Stimulated activated CD8-positive, alpha-beta memory T cell treated with anti-CD3 and anti-CD28 coated beads, Interleukin-4, amount 100 ng/mL, for 24 hours (primary cell): ENCODE data around the gene ZNF311.
A peak's percentile ranks its signal among the peaks of the same experiment; 100 is the strongest.
"Not testable (repeated sequence)": the region's sequence is repeated elsewhere in the genome, so short reads cannot be mapped to it uniquely, and the experiment has no call there.

Experiments used
- DNase-seq: peaks from one replicate; pipeline ENCODE4 v3.0.0-alpha.2; 2020; ENCODE audit warnings: low read depth

ZNF311 gene

DNA sequence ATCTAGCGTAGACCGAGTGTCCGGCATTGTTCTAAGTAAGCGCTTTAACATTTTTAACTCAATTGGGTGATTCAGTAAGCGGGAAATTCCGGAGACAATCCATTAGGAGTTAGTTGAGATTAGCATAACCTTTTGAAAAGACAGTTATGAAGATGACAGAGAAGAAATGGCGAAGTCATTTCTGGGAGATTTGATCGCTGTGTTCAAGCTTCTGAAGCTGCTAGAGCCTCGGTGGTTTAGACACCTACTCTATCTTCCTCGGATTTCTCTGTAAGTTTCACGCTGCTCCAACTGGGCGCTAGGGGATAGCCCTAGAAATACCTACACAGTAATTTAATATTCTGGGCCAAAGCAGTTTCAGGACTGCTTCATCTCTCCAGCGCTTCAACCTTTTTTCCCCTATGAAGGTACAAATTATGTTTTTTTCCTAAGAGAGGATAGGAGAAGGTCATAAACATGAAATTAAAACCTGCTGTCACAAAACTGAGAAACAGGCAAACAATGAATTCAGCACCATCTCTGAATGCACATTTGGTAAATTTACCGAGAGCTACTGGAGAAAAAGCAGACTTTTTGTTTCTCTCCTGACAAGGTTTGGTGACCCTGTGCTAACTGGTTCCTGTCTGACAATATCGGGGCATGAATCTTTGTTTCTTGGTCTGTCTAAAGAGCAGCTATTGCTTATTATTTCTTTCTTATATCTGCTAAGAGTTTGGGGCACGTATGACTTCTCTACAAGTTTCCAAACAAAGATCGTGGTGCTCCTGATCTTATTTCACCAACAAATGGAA lies 22.4 kb downstream of the ZNF311 start:
- no peak for DNase-seq

DNA sequence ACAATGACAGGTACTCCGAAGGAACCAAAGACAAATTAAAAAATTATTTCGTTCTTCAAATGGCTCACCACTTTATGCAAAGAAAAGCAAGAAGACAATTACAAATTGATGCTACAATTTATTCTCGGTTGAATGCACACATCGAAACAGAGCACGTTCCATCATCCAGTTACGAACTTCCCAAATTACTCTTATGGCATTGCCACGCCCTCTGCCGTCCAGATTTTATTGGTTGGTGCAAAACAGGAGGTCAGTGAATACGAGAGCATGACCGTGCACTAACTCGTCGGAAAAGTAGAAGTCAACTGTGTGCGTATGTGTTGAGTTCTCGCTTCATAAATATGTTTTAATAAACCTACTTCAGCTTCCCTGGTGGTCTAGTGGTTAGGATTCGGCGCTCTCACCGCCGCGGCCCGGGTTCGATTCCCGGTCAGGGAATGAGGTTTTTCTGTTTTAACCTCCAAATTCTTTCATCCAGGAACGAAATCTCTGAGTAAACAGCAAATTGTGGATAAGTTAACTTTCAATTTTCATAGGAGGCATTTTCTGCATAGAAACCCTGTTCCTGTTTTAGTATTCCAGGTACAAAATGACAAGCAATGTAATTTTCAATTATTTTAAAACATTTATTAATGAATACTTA lies 23.2 kb downstream of the ZNF311 start:
- DNase-seq, result peak; percentile 52

DNA sequence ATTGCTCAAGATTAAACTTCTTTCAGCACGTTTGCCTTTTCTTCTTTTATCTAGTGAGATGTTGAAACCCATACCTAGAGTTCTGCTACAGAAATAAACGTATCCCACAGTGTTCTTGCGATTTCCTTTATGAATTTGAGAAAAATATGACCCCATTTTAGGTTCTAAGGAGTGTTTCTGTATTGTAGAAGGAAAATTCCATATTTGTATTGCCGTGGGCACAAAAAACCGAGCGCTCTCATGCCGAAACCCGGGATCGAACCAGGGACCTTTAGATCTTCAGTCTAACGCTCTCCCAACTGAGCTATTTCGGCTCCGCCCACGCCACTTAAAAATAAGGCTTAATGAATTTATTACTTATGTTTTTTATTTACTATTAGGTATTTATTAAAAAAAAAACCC lies 23.7 kb downstream of the ZNF311 start:
- DNase-seq, result peak; percentile 67

DNA sequence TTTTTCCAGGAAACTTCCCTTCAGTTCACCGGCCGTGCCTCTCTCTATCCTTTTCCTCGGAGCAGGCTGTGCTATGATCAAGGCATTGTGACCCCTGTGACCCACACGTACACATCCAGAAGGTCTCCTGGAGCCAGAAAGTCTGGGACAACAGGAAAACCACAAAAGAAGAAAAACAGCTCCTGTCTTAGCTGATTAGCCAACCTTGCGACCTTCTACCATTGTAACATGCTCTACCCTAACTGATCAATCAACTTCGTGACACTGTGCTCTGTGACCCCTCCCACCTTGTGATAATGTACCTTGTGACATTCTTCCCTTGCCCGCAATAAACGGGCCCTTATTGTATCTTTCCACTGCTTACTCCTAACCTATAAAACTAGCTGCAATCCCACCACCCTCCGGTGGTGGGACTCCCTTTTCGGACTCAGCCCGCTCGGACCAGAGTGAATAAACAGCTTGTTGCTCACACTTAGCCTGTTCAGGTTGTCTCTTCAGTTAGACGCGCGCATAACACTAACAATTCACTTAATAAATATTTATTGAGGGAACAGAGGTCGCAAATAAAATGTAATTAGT lies 24.2 kb downstream of the ZNF311 start:
- DNase-seq, result no peak

DNA sequence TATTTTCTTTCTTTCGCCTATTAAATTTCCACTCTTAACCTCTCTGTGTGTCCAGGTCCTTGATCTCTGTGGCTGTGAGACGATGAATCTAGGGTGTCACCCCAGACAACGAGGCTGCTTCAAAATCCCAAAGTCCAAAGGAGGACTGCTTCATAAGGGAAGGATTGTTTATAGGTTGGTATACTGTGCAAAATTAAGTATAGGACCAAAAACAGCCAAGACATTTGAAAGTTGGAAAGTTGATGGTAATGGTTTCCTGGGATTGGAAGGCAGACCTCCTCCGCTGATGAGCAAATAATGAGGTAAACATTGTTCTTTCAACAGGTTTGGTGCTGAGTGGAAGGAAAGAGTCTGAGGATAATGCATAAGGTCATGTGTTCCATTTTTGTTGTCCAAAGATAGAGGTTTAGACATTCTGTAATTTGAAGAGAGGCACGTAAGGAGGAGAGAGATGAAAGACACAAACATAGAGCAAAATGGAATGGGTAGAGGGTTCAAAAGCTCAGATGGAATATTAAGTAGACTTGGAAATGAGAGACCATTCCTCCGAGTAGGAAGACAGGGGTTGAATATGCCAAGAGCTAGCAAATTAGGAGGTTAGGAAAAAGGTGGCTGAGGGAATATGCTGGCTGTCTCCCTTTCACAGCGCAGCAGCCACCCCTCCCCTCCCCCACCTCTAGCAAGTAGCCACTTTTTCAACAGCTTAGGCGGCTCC lies 24.8 kb downstream of the ZNF311 start:
- DNase-seq, result no peak

DNA sequence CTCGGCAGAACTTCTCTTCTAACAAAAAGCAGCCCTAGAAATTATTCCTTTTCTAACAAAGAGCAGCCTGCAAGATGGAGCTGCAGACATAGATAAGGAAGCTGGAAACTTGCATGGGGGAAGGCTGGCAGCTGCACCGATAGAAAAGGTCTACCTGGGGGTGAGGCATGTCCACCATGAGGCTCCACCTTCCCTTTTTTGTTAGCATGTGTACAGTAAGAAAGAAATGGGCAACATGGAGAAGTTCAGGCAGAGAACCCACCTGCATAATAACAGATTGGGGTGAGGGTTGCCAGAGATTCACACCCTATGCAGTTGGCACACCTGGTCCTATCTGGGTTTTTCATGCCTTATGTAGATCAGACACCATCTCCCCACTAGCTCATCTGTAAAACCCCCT lies 25.4 kb downstream of the ZNF311 start:
- no peak for DNase-seq

DNA sequence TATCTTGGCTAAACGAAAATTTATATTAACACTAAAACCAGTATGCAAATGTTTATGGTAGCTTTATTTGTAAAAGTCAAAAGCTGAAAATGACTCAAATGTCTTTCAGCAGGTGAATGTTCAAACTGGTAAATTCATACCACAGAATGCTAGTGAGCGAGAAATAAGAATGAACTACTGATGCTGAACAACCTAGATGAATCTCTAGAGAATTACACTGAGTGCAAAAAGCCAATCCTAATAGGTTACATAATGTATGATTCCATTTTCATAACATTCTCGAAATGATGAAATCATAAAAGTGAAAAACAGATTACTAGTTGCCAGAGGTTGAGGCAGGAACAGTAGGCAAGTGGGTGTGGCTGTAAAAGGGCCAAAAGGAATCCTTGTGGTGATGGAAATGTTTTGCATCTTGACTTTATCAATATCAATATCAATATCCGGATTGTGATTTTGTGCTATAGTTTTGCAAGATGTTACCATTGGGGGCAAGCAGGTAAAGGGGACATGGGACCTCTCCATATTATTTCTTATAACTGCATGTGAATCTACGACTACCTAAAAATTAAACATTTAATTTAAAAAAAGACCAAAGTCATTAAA lies 26.1 kb downstream of the ZNF311 start:
- no peak for DNase-seq

DNA sequence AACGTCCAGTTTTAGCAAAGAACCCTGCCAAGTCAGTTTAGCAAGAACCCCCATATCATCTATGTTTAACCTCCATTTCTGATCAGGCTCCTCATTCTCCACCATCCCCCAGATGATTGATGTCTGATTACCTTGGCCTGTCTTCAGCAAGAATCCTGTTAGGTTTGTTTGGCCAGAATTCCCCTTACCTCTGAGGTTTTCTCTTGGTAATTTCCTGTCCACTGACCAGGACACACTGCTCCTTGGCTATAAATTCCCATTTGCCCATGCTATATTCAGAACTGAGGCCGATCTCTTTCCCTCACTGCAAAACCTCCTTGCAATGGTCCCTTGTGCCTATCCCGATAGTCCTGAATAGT lies 27.0 kb downstream of the ZNF311 start:
- DNase-seq, result no peak

DNA sequence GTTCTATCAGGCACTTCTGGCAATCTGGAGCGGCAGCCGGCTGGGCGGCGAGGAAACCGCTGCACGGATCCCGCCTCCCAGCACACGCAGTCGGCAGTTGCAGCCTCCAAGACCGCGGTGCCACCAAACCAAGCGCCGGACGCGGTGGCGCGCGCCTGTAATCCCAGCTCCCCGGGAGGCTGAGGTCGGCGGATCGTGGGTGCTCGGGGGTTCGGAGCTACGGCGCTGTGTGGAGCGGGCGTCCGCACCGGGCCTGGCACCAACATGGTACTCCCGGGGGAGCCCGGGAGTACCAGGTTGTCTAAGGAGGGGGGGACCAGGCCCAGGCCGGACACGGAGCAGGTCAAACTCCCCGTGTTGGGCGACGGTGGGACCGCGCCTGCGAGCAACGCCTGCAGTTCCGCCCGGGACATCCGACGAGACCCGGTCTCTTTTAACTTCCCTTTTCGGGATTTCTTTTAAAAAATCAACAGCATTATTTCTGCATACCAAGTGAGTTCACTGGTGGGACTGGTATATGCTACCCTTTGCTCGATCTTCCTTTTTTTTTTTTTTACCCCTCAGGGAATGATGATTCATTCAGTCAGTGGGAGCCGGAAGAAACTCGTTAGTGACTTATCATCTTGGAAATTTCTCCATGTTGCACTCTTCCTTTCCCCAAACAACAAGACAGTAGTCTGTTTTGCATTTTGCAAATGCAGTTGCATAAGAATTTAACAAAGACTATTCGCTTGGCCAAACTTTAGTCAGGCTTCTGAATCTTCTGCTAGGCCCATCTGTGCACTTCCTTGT lies 27.6 kb downstream of the ZNF311 start:
- no peak for DNase-seq

DNA sequence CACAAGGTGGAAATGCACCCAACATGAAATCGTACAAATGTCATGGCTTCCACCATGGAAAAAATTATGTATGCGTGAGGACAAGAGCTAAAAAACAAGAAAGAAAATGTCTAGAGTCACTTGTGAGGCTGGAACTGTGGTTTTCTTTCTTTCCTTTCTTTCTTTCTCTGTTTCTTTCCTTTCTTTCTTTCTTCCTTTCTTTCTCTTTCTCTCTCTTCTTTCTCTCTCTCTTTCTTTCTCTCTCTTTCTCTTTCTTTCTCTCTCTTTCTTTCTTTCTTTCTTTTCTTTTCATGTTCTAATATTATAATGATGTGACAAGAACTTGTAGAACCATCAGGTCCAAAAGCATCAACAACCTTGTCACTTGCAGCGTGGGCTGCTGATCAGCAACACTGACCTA lies 28.4 kb downstream of the ZNF311 start:
- no peak for DNase-seq

DNA sequence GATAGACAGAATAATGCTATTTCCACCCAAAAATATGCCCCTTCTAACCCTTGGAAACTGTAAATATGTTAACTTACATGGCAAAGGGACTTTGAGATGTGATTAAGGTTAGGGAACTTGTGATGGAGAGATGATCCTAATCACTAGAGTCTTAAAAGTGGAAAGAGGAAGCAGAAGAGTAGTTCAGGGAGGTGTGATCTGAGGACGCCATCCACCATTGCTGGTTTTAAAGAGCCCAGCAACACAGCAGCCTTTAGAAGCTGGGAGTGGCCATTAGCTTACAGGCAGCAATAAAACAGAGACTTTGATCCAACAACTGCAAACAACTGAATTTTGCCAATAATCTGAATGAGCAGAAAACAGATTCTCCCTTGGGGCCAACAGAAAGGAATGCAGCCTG lies 30.6 kb downstream of the ZNF311 start:
- no peak for DNase-seq

DNA sequence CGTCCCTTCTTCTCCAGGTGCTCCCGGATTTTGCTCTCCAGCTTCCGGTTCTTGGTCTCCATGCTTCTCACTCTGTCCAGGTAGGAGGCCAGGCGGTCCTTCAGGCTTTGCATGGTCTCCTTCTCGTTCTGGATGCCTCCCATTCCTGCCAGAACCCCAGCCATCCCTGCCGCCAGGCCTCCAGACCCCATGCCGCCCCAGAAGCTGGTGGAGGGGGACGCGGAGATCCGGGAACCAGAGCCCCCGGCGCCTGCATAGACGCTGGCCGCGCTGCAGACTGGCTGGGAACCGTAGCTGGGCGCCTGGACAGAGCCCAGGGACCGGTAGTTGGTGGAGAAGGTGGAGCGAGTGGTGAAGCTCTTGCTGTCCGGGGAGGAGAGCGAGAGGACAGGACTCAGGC lies 35.1 kb downstream of the ZNF311 start:
- not testable (repeated sequence) for DNase-seq

DNA sequence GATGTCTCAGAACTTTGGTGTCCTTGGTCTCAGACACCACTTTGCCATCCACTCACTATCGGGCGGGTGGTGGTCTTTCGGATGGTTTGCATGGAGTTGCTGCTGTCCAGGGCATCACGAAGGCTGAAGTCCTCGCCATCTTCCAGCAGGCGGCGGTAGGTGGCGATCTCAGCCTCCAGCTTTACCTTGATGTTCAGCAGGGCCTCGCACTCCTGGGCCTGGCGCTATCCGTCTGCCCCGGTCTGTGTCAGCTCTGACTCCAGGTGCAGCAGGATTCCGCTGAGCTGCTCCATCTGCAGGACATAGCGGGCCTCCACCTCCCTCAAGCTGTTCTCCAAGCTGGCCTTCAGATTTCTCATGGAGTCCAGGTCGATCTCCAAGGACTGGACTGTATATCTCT lies 36.0 kb downstream of the ZNF311 start:
- no peak for DNase-seq

DNA sequence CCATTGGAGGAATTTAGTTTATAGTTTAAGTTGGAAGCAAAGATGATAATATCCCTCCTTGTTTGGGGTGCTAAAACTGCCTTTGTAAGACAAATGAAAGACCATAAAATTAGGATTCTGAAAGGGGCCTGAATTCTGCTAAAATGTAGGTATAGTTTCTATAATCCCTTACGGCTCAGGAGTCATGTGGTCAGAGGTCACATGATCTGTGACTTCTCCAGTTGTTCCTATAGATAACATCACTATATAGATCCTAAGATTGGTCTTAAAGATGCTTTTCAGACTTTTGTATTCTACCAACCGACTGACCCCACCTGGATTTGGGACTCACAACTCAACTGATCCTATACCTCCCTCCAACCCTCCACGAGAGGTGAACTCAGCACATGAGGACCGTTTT lies 36.6 kb downstream of the ZNF311 start:
- no peak for DNase-seq

DNA sequence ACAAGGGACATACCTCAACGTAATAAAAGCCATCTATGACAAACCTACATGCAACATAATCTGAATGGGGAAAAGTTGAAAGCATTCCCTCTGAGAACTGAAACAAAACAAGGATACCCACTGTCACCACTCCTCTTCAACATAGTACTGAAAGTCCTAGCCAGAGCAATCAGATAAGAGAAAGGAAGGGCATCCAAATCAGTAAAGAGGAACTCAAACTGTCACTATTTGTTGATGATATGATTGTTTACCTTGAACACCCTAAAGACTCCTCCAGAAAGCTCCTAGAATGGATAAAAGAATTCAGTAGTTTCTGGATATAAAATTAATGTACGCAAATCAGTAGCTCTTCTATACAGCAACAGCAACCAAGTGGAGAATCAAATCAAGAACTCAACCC lies 39.4 kb downstream of the ZNF311 start:
- DNase-seq, result no peak

DNA sequence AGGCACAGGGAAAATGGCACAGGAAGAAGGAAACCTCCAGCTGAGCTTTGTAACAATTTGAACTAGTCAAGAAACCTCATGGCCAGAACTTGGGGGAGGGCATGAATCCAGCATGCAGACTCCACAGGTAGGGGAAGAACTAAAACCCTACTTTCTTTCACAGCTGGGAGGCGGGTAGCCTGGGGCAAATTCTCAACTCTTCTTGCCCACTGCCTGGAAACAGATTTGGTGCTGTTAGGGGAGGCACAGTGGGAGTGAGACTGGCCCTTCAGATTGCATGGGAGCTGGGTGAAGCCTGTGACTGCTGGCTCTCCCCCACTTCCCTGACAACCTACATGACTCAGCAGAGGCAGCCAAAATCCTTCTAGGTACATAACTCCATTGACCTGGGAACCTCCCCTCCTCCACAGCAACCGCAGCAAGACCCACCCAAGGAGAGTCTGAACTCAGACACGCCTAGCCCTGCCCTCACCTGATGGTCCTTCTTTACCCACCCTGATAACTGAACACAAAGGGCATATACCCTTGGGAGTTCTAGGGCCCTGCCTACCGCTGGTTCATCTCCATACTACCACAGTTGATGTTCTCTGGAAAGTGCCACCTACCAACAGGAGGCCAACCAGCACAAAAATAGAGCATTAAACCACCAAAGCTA lies 44.1 kb downstream of the ZNF311 start:
- no peak for DNase-seq

DNA sequence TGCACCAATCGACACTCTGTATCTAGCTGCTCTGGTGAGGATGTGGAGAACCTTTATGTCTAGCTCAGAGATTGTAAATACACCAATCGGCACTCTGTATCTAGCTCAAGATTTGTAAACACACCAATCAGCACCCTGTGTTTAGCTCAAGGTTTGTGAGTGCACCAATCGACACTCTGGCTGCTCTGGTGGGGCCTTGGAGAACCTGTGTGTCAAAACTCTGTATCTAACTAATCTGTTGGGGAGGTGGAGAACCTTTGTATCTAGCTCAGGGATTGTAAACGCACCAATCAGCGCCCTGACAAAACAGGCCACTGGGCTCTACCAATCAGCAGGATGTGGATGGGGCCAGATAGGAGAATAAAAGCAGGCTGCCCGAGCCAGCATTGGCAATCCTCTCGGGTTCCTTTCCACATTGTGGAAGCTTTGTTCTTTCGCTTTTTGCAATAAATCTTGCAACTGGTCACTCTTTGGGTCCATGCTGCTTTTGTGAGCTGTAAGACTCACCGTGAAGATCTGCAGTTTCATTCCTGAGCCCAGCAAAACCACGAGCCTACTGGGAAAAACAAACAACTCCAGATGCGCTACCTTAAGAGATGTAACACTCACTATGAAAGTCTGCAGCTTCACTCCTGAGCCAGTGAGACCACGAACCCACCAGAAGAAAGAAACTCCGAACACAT lies 46.4 kb downstream of the ZNF311 start:
- not testable (repeated sequence) for DNase-seq

DNA sequence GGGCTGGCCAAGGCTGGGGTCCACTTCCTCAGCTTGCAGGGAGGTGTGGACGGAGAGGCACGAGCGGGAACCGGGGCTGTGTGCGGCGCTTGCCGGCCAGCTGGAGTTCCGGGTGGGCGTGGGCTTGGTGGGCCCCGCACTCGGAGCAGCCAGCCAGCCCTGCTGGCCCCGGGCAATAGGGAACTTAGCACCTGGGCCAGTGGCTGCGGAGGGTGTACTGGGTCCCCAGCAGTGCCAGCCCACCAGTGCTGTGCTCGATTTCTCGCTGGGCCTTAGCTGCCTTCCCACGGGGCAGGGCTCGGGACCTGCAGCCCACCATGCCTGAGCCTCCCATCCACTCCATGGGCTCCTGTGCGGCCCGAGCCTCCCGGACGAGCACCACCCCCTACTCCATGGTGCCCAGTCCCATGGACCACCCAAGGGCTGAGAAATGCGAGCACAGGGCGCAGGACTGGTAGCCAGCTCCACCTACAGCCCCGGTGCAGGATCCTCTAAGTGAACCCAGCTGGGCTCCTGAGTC lies 47.3 kb downstream of the ZNF311 start:
- DNase-seq, result not testable (repeated sequence)

DNA sequence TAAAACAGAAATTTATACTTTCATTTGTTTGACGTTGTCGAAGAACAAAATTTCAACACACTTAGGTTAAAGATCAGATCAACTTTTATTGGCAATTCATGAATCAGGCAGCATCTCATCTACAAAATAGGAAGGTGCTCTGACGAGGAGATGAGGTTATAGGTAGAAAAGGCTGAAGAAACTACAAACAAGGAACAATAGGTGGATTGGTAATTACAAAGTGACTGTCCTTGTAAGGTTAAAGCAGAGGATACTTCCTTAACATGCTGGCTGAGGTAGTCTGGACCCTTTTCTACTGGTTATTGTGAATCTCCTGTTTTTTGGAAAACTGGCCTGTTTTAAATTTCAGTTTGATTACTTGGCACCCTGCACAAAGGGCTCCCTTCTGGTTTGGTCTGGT lies 48.8 kb downstream of the ZNF311 start:
- no peak for DNase-seq

DNA sequence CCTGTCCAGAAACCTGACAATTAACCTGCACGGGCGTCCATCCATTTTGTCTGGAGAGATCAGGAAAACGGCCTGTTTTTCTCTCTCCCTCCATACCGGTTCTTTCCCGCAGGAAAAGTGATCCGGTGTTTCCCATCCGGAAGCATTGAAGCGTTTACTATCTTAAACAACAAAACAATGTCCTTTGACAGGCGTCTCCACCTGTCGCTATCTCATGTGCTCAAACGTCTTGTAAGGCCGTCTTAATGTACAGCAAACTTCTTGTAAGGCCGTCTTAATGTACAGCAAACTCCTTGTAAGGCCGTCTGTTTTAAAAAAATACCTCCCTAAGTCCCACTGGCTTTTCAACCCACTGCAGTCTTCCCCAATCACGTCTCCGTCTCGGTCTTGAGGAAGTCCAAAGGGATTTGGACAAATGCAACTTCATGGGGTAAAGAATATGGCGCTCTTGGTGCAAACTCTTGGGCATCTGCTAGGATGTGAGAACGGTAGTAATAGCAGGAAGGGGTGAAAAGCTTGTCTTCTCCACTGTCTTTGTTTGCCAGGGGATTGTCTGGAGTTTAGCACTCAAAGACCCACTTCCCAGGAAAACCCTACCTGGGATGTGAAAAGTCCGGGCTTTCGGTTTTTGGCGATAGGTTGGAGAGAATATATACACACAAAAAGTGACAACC lies 51.4 kb downstream of the ZNF311 start:
- no peak for DNase-seq
